NCI-H1436 (cell line): Measurements from ENCODE around the gene ZNF587.
"Not testable (repeated sequence)": the region's sequence is repeated elsewhere in the genome, so short reads cannot be mapped to it uniquely, and the experiment has no call there.

Source experiments
- DNase-seq: peaks from one replicate; lab custom pipeline; 2025; lab: John Stamatoyannopoulos, UW

ZNF587 gene

GRCh38 chr19:57887195-57887941 lies 37.7 kb downstream of the ZNF587 start:
- no peak for DNase-seq

GRCh38 chr19:57888107-57888559 lies 38.5 kb downstream of the ZNF587 start:
- no peak for DNase-seq

- DNase-seq, result no peak
These were observed 39.0 kb downstream of the ZNF587 start, which contains the start of gene ZNF814 for GRCh38 chr19:57888560-57889231. Gene ZNF814, minus strand, starts transcription at chr19:57889037. Its CDS starts 235 bp downstream, at chr19:57888802.

GRCh38 chr19:57890706-57891105 lies 41.0 kb downstream of the ZNF587 start:
- not testable (repeated sequence) for DNase-seq

GRCh38 chr19:57900311-57900710 lies 50.7 kb downstream of the ZNF587 start:
- DNase-seq, result no peak

- no peak for DNase-seq
These were observed 54.0 kb downstream of the ZNF587 start for GRCh38 chr19:57903618-57904184.

- DNase-seq, result no peak
These were observed 55.6 kb downstream of the ZNF587 start for GRCh38 chr19:57905258-57905657.

- no peak for DNase-seq
These were observed 57.7 kb downstream of the ZNF587 start for GRCh38 chr19:57907394-57907793.

GRCh38 chr19:57914531-57914930 lies 64.9 kb downstream of the ZNF587 start:
- DNase-seq, result no peak
